H9 (cell line): Measurements from ENCODE around the gene GCA. TPM values are rescaled to one million over a fixed set of nuclear protein-coding genes. Genes with fewer than 3 reads are reported as not detected.

Experiments
- DNase-seq: peaks from one replicate; pipeline ENCODE4 v3.0.0-alpha.2; 2017
- H2AFZ ChIP-seq: one replicate; pipeline ENCODE4 v1.6.1; 2013; ENCODE audit warnings: mild to moderate bottlenecking, low read length, control low read depth, moderate library complexity
- H2AK5ac ChIP-seq: 2 replicates; pipeline ENCODE4 v1.6.1; 2013; ENCODE audit warnings: low read length, control low read depth, mixed read lengths; ENCODE audit not compliant: insufficient read length
- H2BK120ac ChIP-seq: one replicate; pipeline ENCODE4 v1.6.1; 2013; ENCODE audit warnings: low read depth, mild to moderate bottlenecking, low read length, control low read depth, inconsistent platforms; ENCODE audit not compliant: poor library complexity, severe bottlenecking
- H2BK12ac ChIP-seq: 2 replicates; pipeline ENCODE4 v1.6.1; 2013; ENCODE audit warnings: low read length, control low read depth, mixed read lengths, low read depth; ENCODE audit not compliant: insufficient read length
- H2BK15ac ChIP-seq: 2 replicates; pipeline ENCODE4 v1.6.1; 2013; ENCODE audit warnings: low read depth, low read length, control low read depth
- H2BK20ac ChIP-seq: one replicate; pipeline ENCODE4 v1.6.1; 2013; ENCODE audit warnings: low read depth, mild to moderate bottlenecking, low read length, control low read depth, inconsistent platforms; ENCODE audit not compliant: poor library complexity, severe bottlenecking
- H2BK5ac ChIP-seq: 2 replicates; pipeline ENCODE4 v1.6.1; 2013; ENCODE audit warnings: low read length, control low read depth, mixed read lengths; ENCODE audit not compliant: insufficient read length
- H3K14ac ChIP-seq: 2 replicates; pipeline ENCODE4 v1.6.1; 2013; ENCODE audit warnings: low read length, control low read depth; ENCODE audit not compliant: insufficient read depth
- H3K18ac ChIP-seq: 2 replicates; pipeline ENCODE4 v1.6.1; 2013; ENCODE audit warnings: low read depth, mild to moderate bottlenecking, mixed read lengths, low read length, control low read depth; ENCODE audit not compliant: insufficient read length
- H3K23ac ChIP-seq: 2 replicates; pipeline ENCODE4 v1.6.1; 2013; ENCODE audit warnings: low read length, control low read depth, mixed read lengths, low read depth; ENCODE audit not compliant: insufficient read length
- H3K23me2 ChIP-seq: 2 replicates; pipeline ENCODE4 v1.6.1; 2013; ENCODE audit warnings: low read depth, mild to moderate bottlenecking, mixed read lengths, low read length, control low read depth; ENCODE audit not compliant: insufficient read length, poor library complexity, severe bottlenecking
- H3K27ac ChIP-seq: 2 replicates; pipeline ENCODE4 v1.5.1; 2013; ENCODE audit warnings: low read length, control low read depth, mixed read lengths, low read depth; ENCODE audit not compliant: insufficient read length
- H3K27me3 ChIP-seq: 2 replicates; pipeline ENCODE4 v1.6.1; 2013; ENCODE audit warnings: low read length, control low read depth, inconsistent platforms; ENCODE audit not compliant: insufficient read depth
- H3K4ac ChIP-seq: 2 replicates; pipeline ENCODE4 v1.6.1; 2013; ENCODE audit warnings: low read depth, mild to moderate bottlenecking, control low read depth, inconsistent platforms, low read length, moderate library complexity
- H3K4me1 ChIP-seq: 2 replicates; pipeline ENCODE4 v1.6.1; 2013; ENCODE audit warnings: low read length, control low read depth, inconsistent platforms; ENCODE audit not compliant: insufficient read depth
- H3K4me2 ChIP-seq: 2 replicates; pipeline ENCODE4 v1.6.1; 2013; ENCODE audit warnings: low read length, control low read depth, mixed read lengths; ENCODE audit not compliant: insufficient read length, insufficient read depth
- H3K56ac ChIP-seq: 2 replicates; pipeline ENCODE4 v1.6.1; 2013; ENCODE audit warnings: low read depth, mild to moderate bottlenecking, mixed read lengths, low read length, control low read depth; ENCODE audit not compliant: insufficient read length
- H3K79me1 ChIP-seq: 2 replicates; pipeline ENCODE4 v1.6.1; 2013; ENCODE audit warnings: low read depth, mild to moderate bottlenecking, moderate library complexity, low read length, control low read depth, inconsistent platforms; ENCODE audit not compliant: insufficient read depth, poor library complexity, severe bottlenecking
- H3K79me2 ChIP-seq: 2 replicates; pipeline ENCODE4 v1.6.1; 2013; ENCODE audit warnings: low read length, control low read depth, inconsistent platforms; ENCODE audit not compliant: insufficient read depth
- H3K9ac ChIP-seq: 2 replicates; pipeline ENCODE4 v1.6.1; 2013; ENCODE audit warnings: low read length, control low read depth, mixed read lengths; ENCODE audit not compliant: insufficient read length; ENCODE audit errors: extremely low read depth
- H3K9me3 ChIP-seq: one replicate; pipeline ENCODE4 v1.6.1; 2013; ENCODE audit warnings: low read depth, low read length, inconsistent platforms; ENCODE audit not compliant: control insufficient read depth
- H3T11ph ChIP-seq: one replicate; pipeline ENCODE4 v1.6.1; 2013; ENCODE audit warnings: mild to moderate bottlenecking, low read length, control low read depth, inconsistent platforms
- H4K20me1 ChIP-seq: one replicate; pipeline ENCODE4 v1.6.1; 2013; ENCODE audit not compliant: control insufficient read depth, insufficient read length, insufficient read depth
- H4K5ac ChIP-seq: 2 replicates; pipeline ENCODE4 v1.6.1; 2013; ENCODE audit warnings: low read depth, mild to moderate bottlenecking, mixed read lengths, low read length, control low read depth; ENCODE audit not compliant: insufficient read length
- H4K8ac ChIP-seq: replicated peaks from 2 replicates; pipeline ENCODE4 v1.6.1; 2013; ENCODE audit warnings: low read length, control low read depth, mixed read lengths, low read depth; ENCODE audit not compliant: insufficient read length
- H4K91ac ChIP-seq: 2 replicates; pipeline ENCODE4 v1.6.1; 2013; ENCODE audit warnings: low read depth, mild to moderate bottlenecking, moderate library complexity, mixed read lengths, low read length, control low read depth; ENCODE audit not compliant: insufficient read length
- H3K27ac Mint-ChIP-seq, 3 experiments: 2 replicates in 2 of 3; 3 replicates in 1 of 3; pipeline ENCODE4 v1.8.0; 2020 to 2021; ENCODE audit warnings: mixed read lengths in 3 of 3, mild to moderate bottlenecking in 1 of 3, moderate library complexity in 1 of 3
- H3K27me3 Mint-ChIP-seq: 2 replicates; pipeline ENCODE4 v1.8.0; 2021; ENCODE audit warnings: low read depth, mild to moderate bottlenecking, moderate library complexity, mixed read lengths
- H3K36me3 Mint-ChIP-seq, 3 experiments: 2 replicates in 2 of 3; 3 replicates in 1 of 3; pipeline ENCODE4 v1.8.0; 2020 to 2021; ENCODE audit warnings: low read depth in 3 of 3, mixed read lengths in 3 of 3; ENCODE audit not compliant: insufficient read depth in 1 of 3
- H3K4me1 Mint-ChIP-seq, 2 experiments: 2 replicates each; pipeline ENCODE4 v1.8.0; 2020; ENCODE audit warnings: mixed read lengths in 2 of 2
- H3K4me3 Mint-ChIP-seq, 2 experiments: 2 replicates in 1 of 2; 3 replicates in 1 of 2; pipeline ENCODE4 v1.8.0; 2020 to 2021; ENCODE audit warnings: mild to moderate bottlenecking in 2 of 2, mixed read lengths in 2 of 2, moderate library complexity in 1 of 2
- H3K9me3 Mint-ChIP-seq, 2 experiments: 2 replicates in 1 of 2; 3 replicates in 1 of 2; pipeline ENCODE4 v1.8.0; 2020; ENCODE audit warnings: mild to moderate bottlenecking in 2 of 2, mixed read lengths in 2 of 2, moderate library complexity in 1 of 2
- total RNA-seq: library from RNA; stranded (reverse); gene quantifications from 2 replicates; pipeline ENCODE4 v1.2.1, GENCODE V29; 2021
- TF ChIP-seq, protein P1 (sequence below): fragments of 200-600 bp; sonication (generic); conservative IDR thresholded peaks from 3 replicates; pipeline ENCODE4 v1.8.0; 2021; ENCODE audit warnings: antibody characterized with exemption, mild to moderate bottlenecking

GCA gene
- total RNA-seq, 1 experiment from 2014 or later, result 31.0 TPM

DNA sequence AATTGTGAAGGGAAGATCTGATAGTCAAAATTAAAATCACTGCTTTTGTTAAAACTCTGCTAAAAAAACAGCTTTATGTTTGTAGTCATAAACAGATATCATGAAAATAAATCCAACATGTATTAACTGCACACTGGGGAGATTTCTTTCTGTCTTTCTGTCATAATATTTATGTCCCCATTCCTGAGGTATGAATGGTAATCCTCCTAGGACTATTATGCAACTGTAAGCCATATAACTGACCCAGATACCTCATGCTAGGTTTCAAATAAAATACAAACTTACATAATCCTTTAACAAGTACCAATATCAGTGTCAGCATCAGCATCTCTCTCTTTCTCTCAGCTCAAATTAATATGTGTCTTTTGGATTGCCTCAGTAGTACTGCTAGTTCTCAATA is 43.7 kb upstream of the GCA start:
- Mint-ChIP-seq H3K4me3 (no peak overlapping the region), H3K27ac (no peak overlapping the region), H3K36me3 (no peaks in the 10 kb centered on the region), H3K9me3 (no peaks in the 10 kb centered on the region), H3K4me1 (no peaks in the 10 kb centered on the region), H3K27me3 (no peaks in the 10 kb centered on the region)
- no peak for DNase-seq
- Histone ChIP-seq H3K4me2 (no peak overlapping the region), H4K20me1 (no peaks in the 10 kb centered on the region), H4K5ac (no peak overlapping the region), H2AK5ac (no peak overlapping the region), H3K18ac (no peak overlapping the region), H3K14ac (no peak overlapping the region), H3K27me3 (no peaks in the 10 kb centered on the region), H2AFZ (no peak overlapping the region), H3K56ac (no peak overlapping the region), H3K27ac (no peak overlapping the region), H2BK20ac (no peak overlapping the region), H3K9ac (no peak overlapping the region), H3K4ac (no peak overlapping the region), H2BK120ac (no peak overlapping the region), H2BK5ac (no peak overlapping the region), H3K23ac (no peak overlapping the region), H3K9me3 (no peaks in the 10 kb centered on the region), H4K8ac (no peak overlapping the region), H3K79me2 (no peaks in the 10 kb centered on the region), H3T11ph (no peak overlapping the region), H4K91ac (no peak overlapping the region), H3K79me1 (no peaks in the 10 kb centered on the region), H2BK12ac (no peak overlapping the region), H3K4me1 (no peaks in the 10 kb centered on the region), H2BK15ac (no peak overlapping the region), H3K23me2 (no peaks in the 10 kb centered on the region)
- TF ChIP-seq, protein P1, sequence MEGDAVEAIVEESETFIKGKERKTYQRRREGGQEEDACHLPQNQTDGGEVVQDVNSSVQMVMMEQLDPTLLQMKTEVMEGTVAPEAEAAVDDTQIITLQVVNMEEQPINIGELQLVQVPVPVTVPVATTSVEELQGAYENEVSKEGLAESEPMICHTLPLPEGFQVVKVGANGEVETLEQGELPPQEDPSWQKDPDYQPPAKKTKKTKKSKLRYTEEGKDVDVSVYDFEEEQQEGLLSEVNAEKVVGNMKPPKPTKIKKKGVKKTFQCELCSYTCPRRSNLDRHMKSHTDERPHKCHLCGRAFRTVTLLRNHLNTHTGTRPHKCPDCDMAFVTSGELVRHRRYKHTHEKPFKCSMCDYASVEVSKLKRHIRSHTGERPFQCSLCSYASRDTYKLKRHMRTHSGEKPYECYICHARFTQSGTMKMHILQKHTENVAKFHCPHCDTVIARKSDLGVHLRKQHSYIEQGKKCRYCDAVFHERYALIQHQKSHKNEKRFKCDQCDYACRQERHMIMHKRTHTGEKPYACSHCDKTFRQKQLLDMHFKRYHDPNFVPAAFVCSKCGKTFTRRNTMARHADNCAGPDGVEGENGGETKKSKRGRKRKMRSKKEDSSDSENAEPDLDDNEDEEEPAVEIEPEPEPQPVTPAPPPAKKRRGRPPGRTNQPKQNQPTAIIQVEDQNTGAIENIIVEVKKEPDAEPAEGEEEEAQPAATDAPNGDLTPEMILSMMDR, result no peak
